SK-N-SH (cell line): ENCODE data around the gene SENP1. TPM values are rescaled to one million over a fixed set of nuclear protein-coding genes. Genes with fewer than 3 reads are reported as not detected.

Source experiments
- CTCF ChIA-PET: fragments of 300-600, 350-600 bp; formaldehyde crosslinking; extraction: SDS; loops from one replicate; lab custom pipeline; 2021; lab: Yijun Ruan, JAX
- POLR2A ChIA-PET: fragments of 350-600 bp; sonication (Branson Sonifier 250); formaldehyde crosslinking; extraction: SDS; loops from one replicate; lab custom pipeline; 2020; ENCODE audit warnings: antibody characterized with exemption, inconsistent platforms; lab: Yijun Ruan, JAX
- DNase-seq: peaks from one replicate; pipeline ENCODE4 v3.0.0; 2012
- H2AFZ ChIP-seq: fragments of 200-600 bp; sonication (generic); 2 replicates; pipeline ENCODE4 v1.8.1; 2016; ENCODE audit warnings: antibody characterized with exemption, mild to moderate bottlenecking, low read depth
- H3F3A ChIP-seq: fragments of 200-600 bp; sonication (generic); replicated peaks from 2 replicates; pipeline ENCODE3; 2016; ENCODE audit warnings: antibody characterized with exemption, mild to moderate bottlenecking; ENCODE audit not compliant: insufficient read depth
- H3K27ac ChIP-seq, 2 experiments: fragments of 200-500 bp in 1 of 2; fragments of 200-600 bp in 1 of 2; sonication (Bioruptor generic) in 1 of 2; sonication (generic), shearing (Covaris generic) in 1 of 2; 2 replicates each; pipeline versions ENCODE4 v1.5.1 to v1.6.1; 2014 to 2016; ENCODE audit warnings: low read depth in 2 of 2, inconsistent platforms in 1 of 2, low read length in 1 of 2, mild to moderate bottlenecking in 1 of 2, mixed read lengths in 1 of 2
- H3K27me3 ChIP-seq: fragments of 200-600 bp; sonication (generic), shearing (Covaris generic); 2 replicates; pipeline ENCODE4 v1.6.1; 2016; ENCODE audit warnings: mixed run types; ENCODE audit not compliant: insufficient read depth
- H3K36me3 ChIP-seq, 2 experiments: fragments of 200-500 bp in 1 of 2; fragments of 200-600 bp in 1 of 2; sonication (Bioruptor generic) in 1 of 2; sonication (generic) in 1 of 2; replicated peaks in 1 of 2; 2 replicates each; pipeline versions ENCODE3 to v1.5.1; 2014 to 2016; ENCODE audit warnings: low read length in 1 of 2, mild to moderate bottlenecking in 1 of 2; ENCODE audit not compliant: insufficient read depth in 2 of 2, control insufficient read depth in 1 of 2
- H3K4me1 ChIP-seq, 2 experiments: fragments of 200-500 bp in 1 of 2; fragments of 200-600 bp in 1 of 2; sonication (Bioruptor generic) in 1 of 2; sonication (generic), shearing (Covaris generic) in 1 of 2; 2 replicates each; pipeline versions ENCODE4 v1.5.1 to v1.6.1; 2014 to 2016; ENCODE audit warnings: low read depth in 1 of 2, low read length in 1 of 2, mixed run types in 1 of 2; ENCODE audit not compliant: insufficient read depth in 2 of 2, control insufficient read depth in 1 of 2
- H3K4me2 ChIP-seq: fragments of 200-600 bp; sonication (generic), shearing (Covaris generic); 2 replicates; pipeline ENCODE4 v1.6.1; 2017; ENCODE audit warnings: mixed run types
- H3K4me3 ChIP-seq, 2 experiments: fragments of 200-500 bp in 1 of 2; fragments of 200-600 bp in 1 of 2; sonication (Bioruptor generic) in 1 of 2; sonication (generic), shearing (Covaris generic) in 1 of 2; 2 replicates each; pipeline versions ENCODE4 v1.5.1 to v1.8.1; 2014 to 2016; ENCODE audit warnings: low read depth in 2 of 2, inconsistent platforms in 1 of 2, low read length in 1 of 2, mild to moderate bottlenecking in 1 of 2, mixed read lengths in 1 of 2, moderate library complexity in 1 of 2
- H3K79me2 ChIP-seq: fragments of 200-600 bp; sonication (generic); 2 replicates; pipeline ENCODE4 v1.8.1; 2017; ENCODE audit warnings: mild to moderate bottlenecking; ENCODE audit not compliant: insufficient read depth
- H3K9ac ChIP-seq: fragments of 200-600 bp; sonication (generic); 2 replicates; pipeline ENCODE4 v1.6.1; 2017; ENCODE audit warnings: mixed run types
- H3K9me2 ChIP-seq: fragments of 200-600 bp; sonication (generic); 2 replicates; pipeline ENCODE4 v1.6.1; 2017; ENCODE audit warnings: mixed run types
- H3K9me3 ChIP-seq: fragments of 200-600 bp; sonication (generic); 2 replicates; pipeline ENCODE4 v1.6.1; 2017; ENCODE audit warnings: mixed run types, mild to moderate bottlenecking, moderate library complexity
- H4K20me1 ChIP-seq: fragments of 200-600 bp; sonication (generic); 2 replicates; pipeline ENCODE4 v1.6.1; 2017; ENCODE audit warnings: mild to moderate bottlenecking, mixed run types; ENCODE audit not compliant: insufficient read depth
- ELF1 ChIP-seq: IDR thresholded peaks from 2 replicates; pipeline ENCODE4 v1.4.0; 2012
- EZH2phosphoT487 ChIP-seq: fragments of 200-600 bp; sonication (generic); IDR thresholded peaks from 2 replicates; pipeline ENCODE4 v1.6.1; 2017; ENCODE audit warnings: low read depth, mixed run types, mild to moderate bottlenecking, antibody characterized with exemption, moderate library complexity, borderline replicate concordance
- FOSL2 ChIP-seq: IDR thresholded peaks from 2 replicates; pipeline ENCODE4 v1.4.0; 2012; ENCODE audit warnings: low read depth, mild to moderate bottlenecking, moderate library complexity, borderline replicate concordance
- FOXM1 ChIP-seq: IDR thresholded peaks from 2 replicates; pipeline ENCODE4 v1.4.0; 2012; ENCODE audit warnings: low read depth, mild to moderate bottlenecking
- GABPA ChIP-seq: IDR thresholded peaks from 2 replicates; pipeline ENCODE4 v1.4.0; 2012; ENCODE audit warnings: low read depth, mild to moderate bottlenecking
- MXI1 ChIP-seq: IDR thresholded peaks from 2 replicates; pipeline ENCODE4 v1.6.1; 2012; ENCODE audit warnings: mild to moderate bottlenecking, low read depth, low read length, improper control_type of control experiment
- NFIC ChIP-seq: IDR thresholded peaks from 2 replicates; pipeline ENCODE4 v1.4.0; 2012; ENCODE audit warnings: borderline replicate concordance
- POLR2AphosphoS5 ChIP-seq: IDR thresholded peaks from 2 replicates; pipeline ENCODE4 v1.6.1; 2012; ENCODE audit warnings: low read depth, low read length
- RAD21 ChIP-seq: IDR thresholded peaks from 2 replicates; pipeline ENCODE4 v1.6.1; 2012; ENCODE audit warnings: mild to moderate bottlenecking, low read length
- RFX5 ChIP-seq: IDR thresholded peaks from 2 replicates; pipeline ENCODE4 v1.6.1; 2012; ENCODE audit warnings: mild to moderate bottlenecking, improper control_type of control experiment, low read length
- SMC3 ChIP-seq: IDR thresholded peaks from 2 replicates; pipeline ENCODE4 v1.6.1; 2012; ENCODE audit warnings: low read depth, low read length, improper control_type of control experiment
- YY1 ChIP-seq: IDR thresholded peaks from 2 replicates; pipeline ENCODE4 v1.4.0; 2012; ENCODE audit warnings: low read depth, mild to moderate bottlenecking
- WGBS: methylation state at CpG from one replicate; pipeline ENCODE4 v1.1.6; 2017; ENCODE audit warnings: low lambda C conversion rate; 5-methylcytosine and 5-hydroxymethylcytosine counted together
- polyA plus RNA-seq, 3 experiments: library from polyadenylated mRNA; depleted of rRNA; stranded (reverse); fragments of >200 nt; gene quantifications; 2 replicates each; pipeline ENCODE4 v1.2.3, GENCODE V29; 2012
- TF ChIP-seq, protein P1 (sequence below): fragments of 150-350 bp; IDR thresholded peaks from 2 replicates; pipeline ENCODE4 v1.6.1; 2016; ENCODE audit warnings: mild to moderate bottlenecking, low read depth, low read length
- TF ChIP-seq, protein P2 (sequence below): IDR thresholded peaks from 2 replicates; pipeline ENCODE4; 2012
- TF ChIP-seq, protein P3 (sequence below): IDR thresholded peaks from 2 replicates; pipeline ENCODE4 v1.4.0; 2012; ENCODE audit warnings: low read depth, borderline replicate concordance
- TF ChIP-seq, protein P4 (sequence below): IDR thresholded peaks from 2 replicates; pipeline ENCODE4 v1.6.1; 2012; ENCODE audit warnings: mild to moderate bottlenecking, low read depth, low read length, moderate library complexity

Gene SENP1
- polyA plus RNA-seq, 1 of the 3 experiments (the other 2 are of a cell fraction): 5.6 TPM

DNA sequence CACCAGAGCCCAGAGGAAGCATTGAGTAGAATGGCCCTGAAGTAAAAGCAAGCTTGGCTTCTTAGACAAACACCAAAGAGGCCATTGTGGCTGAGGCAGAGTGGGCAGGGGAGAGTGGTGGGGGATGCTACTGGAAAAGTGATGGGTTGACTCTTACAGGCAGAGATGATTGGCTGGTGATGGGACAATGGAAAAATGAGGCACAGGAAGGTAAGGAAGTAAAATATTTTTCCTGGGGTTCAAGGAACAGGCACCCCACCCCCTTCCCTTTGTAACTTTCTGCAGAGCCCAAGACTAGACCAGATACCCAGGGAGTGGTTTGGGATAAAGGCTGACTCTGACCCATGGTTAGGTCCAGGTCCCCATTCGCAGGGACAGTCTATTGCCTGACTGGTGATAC, 66.7 kb downstream of the SENP1 start (continued):
- TF ChIP-seq, protein P1, sequence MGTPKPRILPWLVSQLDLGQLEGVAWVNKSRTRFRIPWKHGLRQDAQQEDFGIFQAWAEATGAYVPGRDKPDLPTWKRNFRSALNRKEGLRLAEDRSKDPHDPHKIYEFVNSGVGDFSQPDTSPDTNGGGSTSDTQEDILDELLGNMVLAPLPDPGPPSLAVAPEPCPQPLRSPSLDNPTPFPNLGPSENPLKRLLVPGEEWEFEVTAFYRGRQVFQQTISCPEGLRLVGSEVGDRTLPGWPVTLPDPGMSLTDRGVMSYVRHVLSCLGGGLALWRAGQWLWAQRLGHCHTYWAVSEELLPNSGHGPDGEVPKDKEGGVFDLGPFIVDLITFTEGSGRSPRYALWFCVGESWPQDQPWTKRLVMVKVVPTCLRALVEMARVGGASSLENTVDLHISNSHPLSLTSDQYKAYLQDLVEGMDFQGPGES: no peak
- TF ChIP-seq FOSL2 (no peak), FOXM1 (no peak), YY1 (no peak), MXI1 (no peak), EZH2phosphoT487 (no peak)

DNA sequence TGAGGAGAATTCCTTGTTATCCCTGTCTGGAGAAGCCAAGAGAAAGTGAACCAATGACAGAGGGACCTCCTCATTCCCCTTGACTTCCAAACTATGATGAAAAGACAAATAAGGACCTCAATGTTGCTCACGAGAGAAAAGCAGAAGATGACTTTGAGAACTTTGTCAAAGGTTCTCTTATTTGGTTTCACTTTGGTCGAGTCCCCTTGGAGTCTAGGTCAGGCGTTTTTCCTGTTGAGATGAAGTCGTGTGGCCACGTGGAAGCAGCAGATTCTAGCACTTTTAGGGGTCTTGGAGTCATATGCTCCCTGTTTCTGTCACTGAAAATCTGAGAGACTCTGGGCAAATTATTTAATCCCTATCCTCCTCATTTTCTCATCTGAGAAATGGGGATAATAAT, 67.8 kb downstream of the SENP1 start:
- CTCF ChIA-PET: no interaction called here
- Histone ChIP-seq H3K9ac (no peak overlapping the region), H3K9me2 (no peaks in the 10 kb centered on the region), H4K20me1 (no peaks in the 10 kb centered on the region), H3F3A (no peaks in the 10 kb centered on the region), H3K27me3 (no peaks in the 10 kb centered on the region), H2AFZ (no peak overlapping the region), H3K27ac (no peak overlapping the region), H3K36me3 (peaks cover 1 to 2% of the 10 kb centered on the region in 2 experiments), H3K4me1 (no peaks in the 10 kb centered on the region), H3K4me3 (no peak overlapping the region), H3K9me3 (no peaks in the 10 kb centered on the region), H3K4me2 (no peak overlapping the region), H3K79me2 (no peaks in the 10 kb centered on the region)
- 70% methylated on average over 5 of the region's 5 CpGs for WGBS
- DNase-seq: no peak
- POLR2A ChIA-PET: no interaction called here
- TF ChIP-seq GABPA (no peak), POLR2AphosphoS5 (no peak), SMC3 (no peak), RFX5 (no peak), ELF1 (no peak), MXI1 (no peak), YY1 (no peak), FOSL2 (no peak), NFIC (no peak), RAD21 (no peak)
- TF ChIP-seq, protein P2, sequence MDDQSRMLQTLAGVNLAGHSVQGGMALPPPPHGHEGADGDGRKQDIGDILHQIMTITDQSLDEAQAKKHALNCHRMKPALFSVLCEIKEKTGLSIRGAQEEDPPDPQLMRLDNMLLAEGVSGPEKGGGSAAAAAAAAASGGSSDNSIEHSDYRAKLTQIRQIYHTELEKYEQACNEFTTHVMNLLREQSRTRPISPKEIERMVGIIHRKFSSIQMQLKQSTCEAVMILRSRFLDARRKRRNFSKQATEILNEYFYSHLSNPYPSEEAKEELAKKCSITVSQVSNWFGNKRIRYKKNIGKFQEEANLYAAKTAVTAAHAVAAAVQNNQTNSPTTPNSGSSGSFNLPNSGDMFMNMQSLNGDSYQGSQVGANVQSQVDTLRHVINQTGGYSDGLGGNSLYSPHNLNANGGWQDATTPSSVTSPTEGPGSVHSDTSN: no peak
- TF ChIP-seq, protein P3, sequence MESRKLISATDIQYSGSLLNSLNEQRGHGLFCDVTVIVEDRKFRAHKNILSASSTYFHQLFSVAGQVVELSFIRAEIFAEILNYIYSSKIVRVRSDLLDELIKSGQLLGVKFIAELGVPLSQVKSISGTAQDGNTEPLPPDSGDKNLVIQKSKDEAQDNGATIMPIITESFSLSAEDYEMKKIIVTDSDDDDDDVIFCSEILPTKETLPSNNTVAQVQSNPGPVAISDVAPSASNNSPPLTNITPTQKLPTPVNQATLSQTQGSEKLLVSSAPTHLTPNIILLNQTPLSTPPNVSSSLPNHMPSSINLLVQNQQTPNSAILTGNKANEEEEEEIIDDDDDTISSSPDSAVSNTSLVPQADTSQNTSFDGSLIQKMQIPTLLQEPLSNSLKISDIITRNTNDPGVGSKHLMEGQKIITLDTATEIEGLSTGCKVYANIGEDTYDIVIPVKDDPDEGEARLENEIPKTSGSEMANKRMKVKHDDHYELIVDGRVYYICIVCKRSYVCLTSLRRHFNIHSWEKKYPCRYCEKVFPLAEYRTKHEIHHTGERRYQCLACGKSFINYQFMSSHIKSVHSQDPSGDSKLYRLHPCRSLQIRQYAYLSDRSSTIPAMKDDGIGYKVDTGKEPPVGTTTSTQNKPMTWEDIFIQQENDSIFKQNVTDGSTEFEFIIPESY: no peak
- TF ChIP-seq, protein P4, sequence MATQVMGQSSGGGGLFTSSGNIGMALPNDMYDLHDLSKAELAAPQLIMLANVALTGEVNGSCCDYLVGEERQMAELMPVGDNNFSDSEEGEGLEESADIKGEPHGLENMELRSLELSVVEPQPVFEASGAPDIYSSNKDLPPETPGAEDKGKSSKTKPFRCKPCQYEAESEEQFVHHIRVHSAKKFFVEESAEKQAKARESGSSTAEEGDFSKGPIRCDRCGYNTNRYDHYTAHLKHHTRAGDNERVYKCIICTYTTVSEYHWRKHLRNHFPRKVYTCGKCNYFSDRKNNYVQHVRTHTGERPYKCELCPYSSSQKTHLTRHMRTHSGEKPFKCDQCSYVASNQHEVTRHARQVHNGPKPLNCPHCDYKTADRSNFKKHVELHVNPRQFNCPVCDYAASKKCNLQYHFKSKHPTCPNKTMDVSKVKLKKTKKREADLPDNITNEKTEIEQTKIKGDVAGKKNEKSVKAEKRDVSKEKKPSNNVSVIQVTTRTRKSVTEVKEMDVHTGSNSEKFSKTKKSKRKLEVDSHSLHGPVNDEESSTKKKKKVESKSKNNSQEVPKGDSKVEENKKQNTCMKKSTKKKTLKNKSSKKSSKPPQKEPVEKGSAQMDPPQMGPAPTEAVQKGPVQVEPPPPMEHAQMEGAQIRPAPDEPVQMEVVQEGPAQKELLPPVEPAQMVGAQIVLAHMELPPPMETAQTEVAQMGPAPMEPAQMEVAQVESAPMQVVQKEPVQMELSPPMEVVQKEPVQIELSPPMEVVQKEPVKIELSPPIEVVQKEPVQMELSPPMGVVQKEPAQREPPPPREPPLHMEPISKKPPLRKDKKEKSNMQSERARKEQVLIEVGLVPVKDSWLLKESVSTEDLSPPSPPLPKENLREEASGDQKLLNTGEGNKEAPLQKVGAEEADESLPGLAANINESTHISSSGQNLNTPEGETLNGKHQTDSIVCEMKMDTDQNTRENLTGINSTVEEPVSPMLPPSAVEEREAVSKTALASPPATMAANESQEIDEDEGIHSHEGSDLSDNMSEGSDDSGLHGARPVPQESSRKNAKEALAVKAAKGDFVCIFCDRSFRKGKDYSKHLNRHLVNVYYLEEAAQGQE: no peak
